ENCODE measurements around the gene CSHL1.
"Not testable (repeated sequence)": the region's sequence is repeated elsewhere in the genome, so short reads cannot be mapped to it uniquely, and the experiment has no call there.

DNA sequence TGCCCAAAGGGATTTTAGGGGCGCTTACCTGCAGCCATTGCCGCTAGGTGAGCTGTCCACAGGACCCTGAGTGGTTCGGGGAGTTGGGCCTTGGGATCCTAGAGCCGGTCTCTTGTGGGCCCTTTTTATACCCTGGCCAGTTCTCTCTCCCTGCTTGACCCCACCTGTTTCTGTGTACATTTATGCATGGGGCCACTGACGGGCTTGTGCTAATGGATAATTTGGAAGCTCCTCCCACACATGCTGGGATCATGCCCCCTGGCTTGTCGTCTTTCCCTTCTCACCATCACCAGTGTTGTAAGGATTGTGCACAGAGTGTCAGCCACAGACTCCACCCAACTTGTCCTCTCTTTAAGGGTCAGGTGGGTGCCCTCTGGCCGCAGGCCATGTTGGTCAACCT, 37.5 kb downstream of the CSHL1 start, which contains the start of gene CSH2:
- not testable (repeated sequence) for TF ChIP-seq EZH2phosphoT487 (IDR thresholded peaks at IDR 0.05; ENCODE audit: low read depth)
- TF ChIP-seq, protein P1, sequence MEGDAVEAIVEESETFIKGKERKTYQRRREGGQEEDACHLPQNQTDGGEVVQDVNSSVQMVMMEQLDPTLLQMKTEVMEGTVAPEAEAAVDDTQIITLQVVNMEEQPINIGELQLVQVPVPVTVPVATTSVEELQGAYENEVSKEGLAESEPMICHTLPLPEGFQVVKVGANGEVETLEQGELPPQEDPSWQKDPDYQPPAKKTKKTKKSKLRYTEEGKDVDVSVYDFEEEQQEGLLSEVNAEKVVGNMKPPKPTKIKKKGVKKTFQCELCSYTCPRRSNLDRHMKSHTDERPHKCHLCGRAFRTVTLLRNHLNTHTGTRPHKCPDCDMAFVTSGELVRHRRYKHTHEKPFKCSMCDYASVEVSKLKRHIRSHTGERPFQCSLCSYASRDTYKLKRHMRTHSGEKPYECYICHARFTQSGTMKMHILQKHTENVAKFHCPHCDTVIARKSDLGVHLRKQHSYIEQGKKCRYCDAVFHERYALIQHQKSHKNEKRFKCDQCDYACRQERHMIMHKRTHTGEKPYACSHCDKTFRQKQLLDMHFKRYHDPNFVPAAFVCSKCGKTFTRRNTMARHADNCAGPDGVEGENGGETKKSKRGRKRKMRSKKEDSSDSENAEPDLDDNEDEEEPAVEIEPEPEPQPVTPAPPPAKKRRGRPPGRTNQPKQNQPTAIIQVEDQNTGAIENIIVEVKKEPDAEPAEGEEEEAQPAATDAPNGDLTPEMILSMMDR (IDR thresholded peaks at IDR 0.05; ENCODE audit: low read depth, low read length): not testable (repeated sequence)

Measured in OCI-LY3 (cell line).